MM.1S (cell line): Measurements from ENCODE around the gene COMT.

Experiments used
- CTCF ChIP-seq: fragments of 300-600 bp; sonication (generic); IDR thresholded peaks from 2 replicates; pipeline ENCODE4 v1.5.1; 2016; ENCODE audit warnings: antibody characterized with exemption, low read length, mixed read lengths
- EZH2 ChIP-seq: fragments of 300-600 bp; sonication (generic); optimal IDR thresholded peaks from 2 replicates; pipeline ENCODE3; 2017; ENCODE audit warnings: low read depth, mild to moderate bottlenecking, antibody characterized with exemption, low read length, mixed read lengths

GRCh38 chr22:19948057-19948760, 6.6 kb downstream of the COMT start:
- TF ChIP-seq EZH2 (no peak), CTCF (no peak)
